SIG-M5 treated with dmso at 0.1 percent for 504 hours (cell line): ENCODE results near the gene BLOC1S1.
A peak's percentile ranks its signal among the peaks of the same experiment; 100 is the strongest.

Source experiments
- DNase-seq: peaks from one replicate; lab custom pipeline; 2025; ENCODE audit not compliant: unreplicated experiment; lab: John Stamatoyannopoulos, UW

Gene BLOC1S1

GRCh38 chr12:55726971-55727370, 11.1 kb downstream of the BLOC1S1 start:
- no peak for DNase-seq

- DNase-seq = no peak
These were observed 11.9 kb downstream of the BLOC1S1 start for GRCh38 chr12:55727643-55728185.

- no peak for DNase-seq
These were observed 12.5 kb downstream of the BLOC1S1 start for GRCh38 chr12:55728186-55728938.

GRCh38 chr12:55728939-55729818, 13.3 kb downstream of the BLOC1S1 start, which contains the start of gene CD63:
Gene CD63 (minus strand): TSS chr12:55729009. CDS start chr12:55728341, 668 bp downstream.
- peak; percentile 90 for DNase-seq

- DNase-seq = peak; percentile 74
These were observed 14.3 kb downstream of the BLOC1S1 start for GRCh38 chr12:55729819-55730818.

- DNase-seq = no peak
These were observed 16.4 kb downstream of the BLOC1S1 start for GRCh38 chr12:55732288-55732687.

GRCh38 chr12:55733021-55733555, 17.2 kb downstream of the BLOC1S1 start:
- DNase-seq = no peak

GRCh38 chr12:55733858-55734257, 18.0 kb downstream of the BLOC1S1 start:
- no peak for DNase-seq

GRCh38 chr12:55734595-55734994, 18.7 kb downstream of the BLOC1S1 start:
- DNase-seq = no peak

GRCh38 chr12:55736076-55736475, 20.2 kb downstream of the BLOC1S1 start:
- DNase-seq = no peak

- DNase-seq = peak; percentile 86
These were observed 21.1 kb downstream of the BLOC1S1 start for GRCh38 chr12:55736780-55737580.

GRCh38 chr12:55737581-55738122, 21.8 kb downstream of the BLOC1S1 start:
- DNase-seq = no peak

GRCh38 chr12:55738123-55739024, 22.5 kb downstream of the BLOC1S1 start:
- peak; percentile 95 for DNase-seq

GRCh38 chr12:55739025-55739378, 23.2 kb downstream of the BLOC1S1 start:
- DNase-seq = no peak

GRCh38 chr12:55741931-55742680, 26.3 kb downstream of the BLOC1S1 start:
- no peak for DNase-seq

- peak; percentile 82 for DNase-seq
These were observed 27.0 kb downstream of the BLOC1S1 start, which contains the start of gene GDF11 for GRCh38 chr12:55742719-55743405. Gene GDF11 (plus strand): TSS chr12:55743122. CDS start chr12:55743317, 195 bp downstream.
